ENCODE measurements around the gene LENG9.

LENG9 gene

GRCh38 chr19:54429176-54429495, 34.4 kb downstream of the LENG9 start:
- DNase-seq (ENCODE audit: low read depth in 2 of 2) = no peak
- H3K4me3 ChIP-seq (replicated peaks in 1 of 2; ENCODE audit: low read depth in 2 of 2, low read length in 2 of 2) = no peak overlapping the region
- TF ChIP-seq, protein P1, sequence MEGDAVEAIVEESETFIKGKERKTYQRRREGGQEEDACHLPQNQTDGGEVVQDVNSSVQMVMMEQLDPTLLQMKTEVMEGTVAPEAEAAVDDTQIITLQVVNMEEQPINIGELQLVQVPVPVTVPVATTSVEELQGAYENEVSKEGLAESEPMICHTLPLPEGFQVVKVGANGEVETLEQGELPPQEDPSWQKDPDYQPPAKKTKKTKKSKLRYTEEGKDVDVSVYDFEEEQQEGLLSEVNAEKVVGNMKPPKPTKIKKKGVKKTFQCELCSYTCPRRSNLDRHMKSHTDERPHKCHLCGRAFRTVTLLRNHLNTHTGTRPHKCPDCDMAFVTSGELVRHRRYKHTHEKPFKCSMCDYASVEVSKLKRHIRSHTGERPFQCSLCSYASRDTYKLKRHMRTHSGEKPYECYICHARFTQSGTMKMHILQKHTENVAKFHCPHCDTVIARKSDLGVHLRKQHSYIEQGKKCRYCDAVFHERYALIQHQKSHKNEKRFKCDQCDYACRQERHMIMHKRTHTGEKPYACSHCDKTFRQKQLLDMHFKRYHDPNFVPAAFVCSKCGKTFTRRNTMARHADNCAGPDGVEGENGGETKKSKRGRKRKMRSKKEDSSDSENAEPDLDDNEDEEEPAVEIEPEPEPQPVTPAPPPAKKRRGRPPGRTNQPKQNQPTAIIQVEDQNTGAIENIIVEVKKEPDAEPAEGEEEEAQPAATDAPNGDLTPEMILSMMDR (IDR thresholded peaks at IDR 0.05; ENCODE audit: low read depth, low read length) = no peak

DNA sequence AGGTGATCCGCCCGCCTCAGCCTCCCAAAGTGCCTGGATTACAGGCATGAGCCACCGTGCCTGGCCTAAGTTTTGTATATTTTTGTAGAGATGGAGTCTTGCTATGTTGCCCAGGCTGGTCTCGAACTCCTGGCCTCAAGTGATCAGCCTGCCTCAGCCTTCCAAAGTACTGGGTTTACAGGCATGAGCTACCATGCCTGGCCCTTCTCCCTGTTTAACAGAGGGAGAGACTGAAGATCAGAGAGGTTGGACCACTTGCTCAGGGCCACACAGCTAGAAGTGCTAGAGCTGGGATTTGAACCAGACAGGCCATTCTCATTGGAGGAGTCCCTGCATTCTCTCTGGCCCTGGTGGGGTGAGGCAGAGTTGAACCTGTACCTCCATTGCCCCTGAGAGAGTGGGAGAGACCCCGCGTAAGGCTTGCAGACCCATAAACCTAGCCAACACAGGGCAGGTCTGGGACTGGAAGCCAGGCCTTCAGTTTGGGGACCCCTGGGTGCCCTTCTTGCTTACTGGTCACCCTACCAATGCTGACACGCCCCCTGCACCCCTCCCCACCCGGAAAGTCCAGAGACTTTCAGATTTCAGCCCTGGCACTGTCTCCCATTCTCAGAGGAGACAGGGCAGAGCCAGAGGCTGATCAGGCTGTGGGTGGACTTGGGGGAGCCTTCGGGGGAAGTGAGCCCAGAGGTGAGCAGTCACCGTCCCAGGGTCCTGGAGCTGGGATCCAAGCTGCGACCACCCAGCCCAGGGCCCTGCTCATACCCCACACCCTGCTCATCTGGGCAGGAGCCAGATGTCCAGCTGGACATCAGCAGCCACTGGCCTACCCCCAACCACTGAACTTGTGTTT, 35.0 kb downstream of the LENG9 start:
- H3K4me3 ChIP-seq (replicated peaks in 1 of 2; ENCODE audit: low read depth in 2 of 2, low read length in 2 of 2) = no peak overlapping the region
- DNase-seq (ENCODE audit: low read depth in 2 of 2) = no peak
- TF ChIP-seq, protein P1 (IDR thresholded peaks at IDR 0.05; ENCODE audit: low read depth, low read length) = no peak

- no peak for DNase-seq (ENCODE audit: low read depth in 2 of 2)
- TF ChIP-seq, protein P1 (IDR thresholded peaks at IDR 0.05; ENCODE audit: low read depth, low read length) = no peak
- no peak overlapping the region for H3K4me3 ChIP-seq (replicated peaks in 1 of 2; ENCODE audit: low read depth in 2 of 2, low read length in 2 of 2)
Observed at GRCh38 chr19:54427586-54427985, 36.0 kb downstream of the LENG9 start.

- TF ChIP-seq, protein P1 (IDR thresholded peaks at IDR 0.05; ENCODE audit: low read depth, low read length) = no peak
- H3K4me3 ChIP-seq (replicated peaks in 1 of 2; ENCODE audit: low read depth in 2 of 2, low read length in 2 of 2) = no peak overlapping the region
- DNase-seq (ENCODE audit: low read depth in 2 of 2) = no peak
Observed at GRCh38 chr19:54426291-54426931, 37.2 kb downstream of the LENG9 start.

DNA sequence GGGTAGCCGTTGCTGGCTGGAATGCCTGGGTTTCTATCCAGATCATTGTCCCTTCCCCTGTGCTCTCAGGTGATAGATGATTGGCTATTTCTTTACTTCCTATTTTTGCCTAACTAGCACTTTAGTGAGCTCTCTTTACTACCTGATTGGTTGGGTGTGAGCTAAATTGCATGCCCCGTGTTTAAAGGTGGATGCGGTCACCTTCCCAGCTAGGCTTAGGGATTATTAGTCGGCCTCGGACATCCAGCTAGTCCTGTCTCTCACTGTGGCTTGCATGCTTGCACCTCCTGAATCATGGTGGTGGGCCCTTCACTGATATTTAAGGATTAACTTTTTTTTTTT, 38.2 kb downstream of the LENG9 start:
- no peak for DNase-seq (ENCODE audit: low read depth in 2 of 2)
- H3K4me3 ChIP-seq (replicated peaks in 1 of 2; ENCODE audit: low read depth in 2 of 2, low read length in 2 of 2) = no peak overlapping the region
- TF ChIP-seq, protein P1 (IDR thresholded peaks at IDR 0.05; ENCODE audit: low read depth, low read length) = no peak

DNA sequence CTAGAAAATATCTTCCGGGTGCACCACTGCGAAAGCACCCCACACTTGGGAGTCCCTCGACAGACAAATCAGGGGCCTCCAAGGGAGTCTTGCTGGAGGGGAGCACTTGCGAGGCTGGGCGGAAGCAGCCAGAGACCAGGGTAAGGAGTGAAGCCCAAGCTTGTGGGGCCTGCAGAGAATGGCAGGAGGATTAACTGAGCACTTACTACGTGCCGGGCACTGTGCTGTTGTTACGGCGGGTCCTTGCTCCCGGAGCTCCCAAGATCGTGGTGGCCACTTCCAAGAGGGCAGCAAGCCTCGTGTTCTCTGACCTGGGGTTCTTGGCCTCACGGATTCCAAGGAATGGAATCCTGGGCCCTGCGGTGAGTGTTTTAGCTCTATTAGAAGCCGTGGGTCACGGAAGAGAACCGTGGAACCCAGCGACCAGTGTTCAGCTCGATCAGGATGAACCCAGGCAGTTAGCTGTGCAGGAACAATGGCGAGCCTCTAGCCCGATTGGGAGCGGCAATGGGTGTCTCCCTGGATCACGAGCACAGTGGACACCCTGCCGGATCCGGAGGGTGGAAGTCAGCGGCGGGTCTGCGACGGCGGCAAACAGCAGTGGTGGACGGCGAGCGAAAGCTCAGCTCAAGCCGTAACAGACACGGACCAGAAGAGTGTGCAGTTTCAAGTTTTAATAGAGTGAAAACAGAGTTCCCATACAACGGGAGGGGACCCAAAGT, 38.8 kb downstream of the LENG9 start:
- TF ChIP-seq, protein P1 (IDR thresholded peaks at IDR 0.05; ENCODE audit: low read depth, low read length) = no peak
- H3K4me3 ChIP-seq (replicated peaks in 1 of 2; ENCODE audit: low read depth in 2 of 2, low read length in 2 of 2) = no peak overlapping the region
- no peak for DNase-seq (ENCODE audit: low read depth in 2 of 2)
